IMR-90 (cell line): ENCODE data around the gene CDH13.

ENCODE experiments used
- CEBPB ChIP-seq: IDR thresholded peaks from 2 replicates; pipeline ENCODE4 v1.6.1; 2012; ENCODE audit warnings: low read depth, low read length, improper control_type of control experiment
- RAD21 ChIP-seq: IDR thresholded peaks from 2 replicates; pipeline ENCODE4 v1.6.1; 2012; ENCODE audit warnings: low read length, improper control_type of control experiment
- TF ChIP-seq, protein P1 (sequence below): conservative IDR thresholded peaks from 2 replicates; pipeline ENCODE4 v1.5.1; 2012; ENCODE audit warnings: mild to moderate bottlenecking, low read depth, low read length, improper control_type of control experiment

DNA sequence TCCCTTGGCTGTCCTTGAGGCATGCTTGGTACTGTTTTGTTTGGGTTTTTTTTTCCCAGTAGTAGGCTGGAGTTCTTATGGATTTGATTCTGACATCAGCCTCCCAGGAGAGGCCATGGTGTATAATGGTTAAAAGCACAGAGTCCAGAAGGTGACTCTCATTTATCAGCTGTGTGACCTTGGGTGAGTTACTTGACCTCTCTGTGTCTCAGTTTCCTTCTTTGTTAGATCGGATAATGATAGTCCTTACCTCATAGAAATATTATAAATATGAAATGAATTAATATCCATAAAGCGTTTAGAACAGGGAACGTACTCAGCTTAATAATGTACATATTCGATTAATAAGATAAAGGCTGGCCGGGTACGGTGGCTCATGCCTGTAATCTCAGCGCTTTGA, 810.3 kb downstream of the CDH13 start:
- TF ChIP-seq, protein P1, sequence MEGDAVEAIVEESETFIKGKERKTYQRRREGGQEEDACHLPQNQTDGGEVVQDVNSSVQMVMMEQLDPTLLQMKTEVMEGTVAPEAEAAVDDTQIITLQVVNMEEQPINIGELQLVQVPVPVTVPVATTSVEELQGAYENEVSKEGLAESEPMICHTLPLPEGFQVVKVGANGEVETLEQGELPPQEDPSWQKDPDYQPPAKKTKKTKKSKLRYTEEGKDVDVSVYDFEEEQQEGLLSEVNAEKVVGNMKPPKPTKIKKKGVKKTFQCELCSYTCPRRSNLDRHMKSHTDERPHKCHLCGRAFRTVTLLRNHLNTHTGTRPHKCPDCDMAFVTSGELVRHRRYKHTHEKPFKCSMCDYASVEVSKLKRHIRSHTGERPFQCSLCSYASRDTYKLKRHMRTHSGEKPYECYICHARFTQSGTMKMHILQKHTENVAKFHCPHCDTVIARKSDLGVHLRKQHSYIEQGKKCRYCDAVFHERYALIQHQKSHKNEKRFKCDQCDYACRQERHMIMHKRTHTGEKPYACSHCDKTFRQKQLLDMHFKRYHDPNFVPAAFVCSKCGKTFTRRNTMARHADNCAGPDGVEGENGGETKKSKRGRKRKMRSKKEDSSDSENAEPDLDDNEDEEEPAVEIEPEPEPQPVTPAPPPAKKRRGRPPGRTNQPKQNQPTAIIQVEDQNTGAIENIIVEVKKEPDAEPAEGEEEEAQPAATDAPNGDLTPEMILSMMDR, result no peak
- no peak for TF ChIP-seq CEBPB
- TF ChIP-seq RAD21, result no peak
